Left lung (tissue), 10 donors: Measurements from ENCODE around the gene PPCDC. TPM values are rescaled to one million over a fixed set of nuclear protein-coding genes. Genes with fewer than 3 reads are reported as not detected.
A peak's percentile ranks its signal among the peaks of the same experiment; 100 is the strongest.

Source experiments
- ATAC-seq: fragments of 200-7000 bp; cut with Tn5 transposase; one replicate; pipeline ENCODE4 v1.9.1; 2020; ENCODE audit warnings: moderate library complexity
- DNase-seq, 4 donors: peaks; one replicate each; pipeline ENCODE4 v3.0.0-alpha.2; 2013 to 2020
- H3K27ac ChIP-seq, 2 donors: fragments of 200-600 bp; sonication (generic) in 1 of 2; one replicate each; pipeline versions ENCODE4 v1.5.0 to v1.8.0; 2020 to 2021
- H3K27me3 ChIP-seq, 2 donors: fragments of 200-600 bp; sonication (generic) in 1 of 2; one replicate each; pipeline versions ENCODE4 v1.5.0 to v1.8.0; 2020 to 2021
- H3K36me3 ChIP-seq, 2 donors: fragments of 200-600 bp; sonication (generic) in 1 of 2; one replicate each; pipeline versions ENCODE4 v1.5.0 to v1.8.0; 2020 to 2021
- H3K4me1 ChIP-seq, 2 donors: fragments of 200-600 bp; one replicate each; pipeline ENCODE4 v1.8.0; 2021
- H3K4me3 ChIP-seq, 2 donors: fragments of 200-600 bp; sonication (generic) in 1 of 2; one replicate each; pipeline versions ENCODE4 v1.5.0 to v1.8.0; 2020 to 2021; ENCODE audit warnings: mild to moderate bottlenecking in 1 of 2
- H3K9me3 ChIP-seq, 2 donors: fragments of 200-600 bp; sonication (generic) in 1 of 2; one replicate each; pipeline versions ENCODE4 v1.5.0 to v1.8.0; 2020 to 2021
- CTCF ChIP-seq, 2 donors: fragments of 200-600 bp; sonication (generic) in 1 of 2; IDR thresholded peaks; one replicate each; pipeline versions ENCODE4 v1.5.0 to v1.8.0; 2021; ENCODE audit warnings: antibody characterized with exemption in 2 of 2
- intact Hi-C, 2 donors: fragments of 100-400 bp; cut with DNase I; formaldehyde crosslinking; loops; one replicate each; pipeline versions ENCODE4 v1.11.2 to v1.14.2; 2022
- polyA plus RNA-seq, 6 donors: library from polyadenylated mRNA; unstranded; fragments of 120-200 nt; gene quantifications; one replicate each; pipeline ENCODE4 v1.2.1, GENCODE V29; 2013; ENCODE audit not compliant: insufficient read length in 6 of 6
- total RNA-seq, 2 donors: library from RNA; stranded (reverse); fragmentation: NEBNext Ultra II Directional; extraction: Animal tissue kit (Norgen Biotek cat#: 25700); gene quantifications; one replicate each; pipeline ENCODE4 v1.2.1, GENCODE V29; 2021
- donor health status: DM: no; HTN: yes; CAD: no.
- donor health status: DM: no; HTN: no; CAD: no.

PPCDC gene
- total and polyA plus RNA-seq, 8 donors = 9.4 to 19.0 (median 12.3) TPM

GRCh38 chr15:75045332-75046015, 22.1 kb downstream of the PPCDC start:
- Histone ChIP-seq H3K27ac (peak overlapping the region in 1 of 2 donors; percentile 95), H3K4me1 (peaks cover 57 to 80% of the 10 kb centered on the region in 2 donors), H3K9me3 (no peaks in the 10 kb centered on the region), H3K36me3 (no peaks in the 10 kb centered on the region), H3K4me3 (no peak overlapping the region), H3K27me3 (no peaks in the 10 kb centered on the region)
- no peak for ATAC-seq
- DNase-seq = no peak
- intact Hi-C loops = no loop called here
- TF ChIP-seq CTCF (IDR thresholded peaks at IDR 0.05) = no peak

- H3K4me1 ChIP-seq = peaks cover 49 to 79% of the 10 kb centered on the region in 2 donors
- no peak for TF ChIP-seq CTCF (IDR thresholded peaks at IDR 0.05)
- DNase-seq = no peak
- peak overlapping the region in 1 of 2 donors; percentile 85 for H3K27ac ChIP-seq
- H3K36me3 ChIP-seq = no peaks in the 10 kb centered on the region
- H3K27me3 ChIP-seq = no peaks in the 10 kb centered on the region
- no peaks in the 10 kb centered on the region for H3K9me3 ChIP-seq
- intact Hi-C loops = no loop called here
- ATAC-seq = no peak
- no peak overlapping the region for H3K4me3 ChIP-seq
These were observed 25.0 kb downstream of the PPCDC start for GRCh38 chr15:75048394-75048793.

GRCh38 chr15:75049392-75049791, 26.0 kb downstream of the PPCDC start:
- ATAC-seq = peak; percentile 13
- Histone ChIP-seq H3K4me1 (peaks cover 39 to 69% of the 10 kb centered on the region in 2 donors), H3K9me3 (no peaks in the 10 kb centered on the region), H3K27ac (peak overlapping the region in 1 of 2 donors; percentile 85), H3K4me3 (no peak overlapping the region), H3K27me3 (no peaks in the 10 kb centered on the region), H3K36me3 (no peaks in the 10 kb centered on the region)
- TF ChIP-seq CTCF (IDR thresholded peaks at IDR 0.05) = no peak
- intact Hi-C loops = no loop called here
- DNase-seq = peak in 3 of 4 donors; percentile 31 to 69 (median 67)

- ATAC-seq (no peak), DNase-seq (no peak)
- H3K27ac ChIP-seq = no peak overlapping the region
- H3K36me3 ChIP-seq = no peaks in the 10 kb centered on the region
- no peaks in the 10 kb centered on the region for H3K9me3 ChIP-seq
- H3K4me1 ChIP-seq = peaks cover 36 to 60% of the 10 kb centered on the region in 2 donors
- H3K4me3 ChIP-seq = no peak overlapping the region
- no peak for TF ChIP-seq CTCF (IDR thresholded peaks at IDR 0.05)
- no peaks in the 10 kb centered on the region for H3K27me3 ChIP-seq
- intact Hi-C loops = no loop called here
These were observed 26.9 kb downstream of the PPCDC start for GRCh38 chr15:75050283-75050682.

- H3K27ac ChIP-seq = no peak overlapping the region
- no peaks in the 10 kb centered on the region for H3K27me3 ChIP-seq
- peaks cover 28 to 54% of the 10 kb centered on the region in 2 donors for H3K4me1 ChIP-seq
- no peaks in the 10 kb centered on the region for H3K9me3 ChIP-seq
- no peak overlapping the region for H3K4me3 ChIP-seq
- H3K36me3 ChIP-seq = no peaks in the 10 kb centered on the region
- DNase-seq (peak in 1 of 4 donors; percentile 44), ATAC-seq (no peak)
- TF ChIP-seq CTCF (IDR thresholded peaks at IDR 0.05) = no peak
- intact Hi-C loops = no loop called here
These were observed 27.8 kb downstream of the PPCDC start for GRCh38 chr15:75051191-75051608.
